Stimulated activated CD4-positive, alpha-beta T cell treated with anti-CD3 and anti-CD28 coated beads, Interleukin-12 subunit alpha, Interleukin-12 subunit beta, amount 100 ng/mL, for 48 hours (primary cell): ENCODE measurements around the gene PARD3.
"Not testable (repeated sequence)": the region's sequence is repeated elsewhere in the genome, so short reads cannot be mapped to it uniquely, and the experiment has no call there.

ENCODE experiments used
- DNase-seq, 3 donors: peaks; one replicate each; pipeline ENCODE4 v3.0.0-alpha.2; 2020; ENCODE audit warnings: low read depth in 2 of 3, low spot score in 1 of 3

Gene PARD3

GRCh38 chr10:34433241-34434076, 381.6 kb downstream of the PARD3 start:
- no peak for DNase-seq

DNA sequence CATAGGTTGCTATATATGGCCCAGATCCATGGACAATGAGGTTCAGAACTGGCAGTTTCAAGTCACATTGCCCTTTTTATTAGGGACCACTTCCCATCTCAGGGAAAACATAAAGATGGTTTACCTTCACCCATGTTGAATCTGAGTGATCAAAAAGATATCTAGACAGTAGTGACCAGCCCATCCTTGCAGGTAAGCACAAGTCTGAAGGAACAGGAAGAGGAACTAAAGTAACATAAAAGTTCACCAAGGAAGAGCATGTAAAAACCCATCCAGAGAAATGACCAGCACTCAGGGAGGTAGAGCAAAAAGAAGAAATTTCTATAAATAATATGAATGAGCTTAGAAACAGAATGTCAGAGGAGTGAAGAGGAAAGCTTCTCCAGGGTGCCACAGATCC, 382.5 kb downstream of the PARD3 start:
- no peak for DNase-seq

DNA sequence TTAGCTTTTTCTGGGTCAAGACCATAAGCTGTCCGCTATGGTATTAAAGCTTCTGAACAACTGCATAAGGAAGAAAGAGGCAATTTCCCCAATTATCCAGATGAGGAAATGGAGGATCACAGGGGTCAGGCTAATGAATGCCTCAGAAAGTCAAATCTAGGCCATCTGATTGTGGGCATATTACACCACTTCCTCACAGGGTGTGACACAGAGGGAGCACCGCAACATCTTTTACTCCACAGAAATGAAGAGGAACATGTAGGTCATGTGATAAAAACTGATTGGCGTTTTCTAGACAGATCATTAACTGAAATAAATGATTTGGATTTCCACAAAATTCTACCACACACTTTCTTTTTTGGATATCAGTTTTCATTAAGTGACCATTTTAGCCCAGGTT, 384.4 kb downstream of the PARD3 start:
- no peak for DNase-seq

GRCh38 chr10:34428501-34428900, 386.6 kb downstream of the PARD3 start:
- DNase-seq = no peak

GRCh38 chr10:34427911-34428216, 387.2 kb downstream of the PARD3 start:
- no peak for DNase-seq

GRCh38 chr10:34427158-34427910, 387.8 kb downstream of the PARD3 start:
- not testable (repeated sequence) for DNase-seq

GRCh38 chr10:34426538-34427157, 388.4 kb downstream of the PARD3 start:
- DNase-seq = not testable (repeated sequence)

DNA sequence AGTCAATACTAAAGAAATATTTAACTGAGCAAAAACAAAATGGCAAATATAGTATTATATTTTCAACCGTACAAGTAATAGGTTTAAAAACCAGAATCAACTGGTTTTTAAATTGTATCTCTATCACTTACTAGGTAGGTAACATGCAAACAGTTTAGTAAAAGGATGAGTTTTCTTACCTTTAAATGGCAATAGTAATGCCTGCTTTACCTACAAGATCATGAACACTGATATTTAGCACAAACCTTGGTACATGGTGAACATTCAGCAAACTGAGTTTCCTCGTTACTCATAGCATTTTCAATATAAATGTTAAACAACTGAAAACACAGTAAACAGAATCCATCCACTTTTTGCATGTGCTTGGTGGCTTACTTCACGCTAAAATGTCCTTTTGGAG, 389.1 kb downstream of the PARD3 start:
- DNase-seq = no peak

GRCh38 chr10:34423673-34424625, 391.1 kb downstream of the PARD3 start:
- DNase-seq = no peak

- DNase-seq = no peak
Measured at GRCh38 chr10:34420795-34421194, 394.3 kb downstream of the PARD3 start.

GRCh38 chr10:34420273-34420672, 394.8 kb downstream of the PARD3 start:
- DNase-seq = no peak

- no peak for DNase-seq
Measured at GRCh38 chr10:34415039-34415438, 400.1 kb downstream of the PARD3 start.

DNA sequence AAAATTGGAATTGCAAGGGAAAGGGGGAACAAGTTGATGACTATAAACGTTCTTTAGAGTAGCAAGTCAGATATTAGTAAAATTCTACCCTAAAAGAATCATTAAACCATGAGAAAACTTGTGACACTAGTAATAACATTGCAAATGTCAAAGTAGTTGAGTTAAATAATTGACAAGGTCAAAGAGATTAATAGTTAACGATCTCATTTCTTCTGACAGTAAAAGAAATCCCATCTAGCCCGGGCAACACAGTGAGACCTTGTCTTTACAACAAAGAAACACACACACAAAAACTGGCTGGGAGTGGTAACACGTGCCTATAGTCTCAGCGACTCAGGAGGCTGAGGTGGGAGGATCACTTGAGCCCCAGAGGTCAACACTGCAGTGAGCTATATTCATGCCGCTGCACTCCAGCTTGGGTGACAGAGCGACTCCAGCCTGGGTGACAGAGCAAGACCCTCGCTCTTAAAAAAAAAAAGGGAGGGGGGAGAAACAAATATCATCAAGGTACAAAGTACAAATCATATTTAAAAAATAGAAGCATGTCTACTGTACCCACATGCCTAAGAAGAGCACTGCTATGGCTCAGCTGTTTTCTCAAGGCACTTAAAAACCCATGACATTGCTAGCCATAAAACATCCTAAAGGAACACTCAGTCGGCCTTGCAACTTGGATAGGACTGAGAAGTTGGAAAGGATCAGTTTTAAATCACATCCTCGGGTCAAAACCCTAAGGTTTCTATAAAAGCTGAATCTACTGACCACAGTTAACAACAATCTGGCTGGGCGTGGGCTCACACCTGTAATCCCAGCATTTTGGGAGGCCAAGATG, 401.1 kb downstream of the PARD3 start:
- no peak for DNase-seq

DNA sequence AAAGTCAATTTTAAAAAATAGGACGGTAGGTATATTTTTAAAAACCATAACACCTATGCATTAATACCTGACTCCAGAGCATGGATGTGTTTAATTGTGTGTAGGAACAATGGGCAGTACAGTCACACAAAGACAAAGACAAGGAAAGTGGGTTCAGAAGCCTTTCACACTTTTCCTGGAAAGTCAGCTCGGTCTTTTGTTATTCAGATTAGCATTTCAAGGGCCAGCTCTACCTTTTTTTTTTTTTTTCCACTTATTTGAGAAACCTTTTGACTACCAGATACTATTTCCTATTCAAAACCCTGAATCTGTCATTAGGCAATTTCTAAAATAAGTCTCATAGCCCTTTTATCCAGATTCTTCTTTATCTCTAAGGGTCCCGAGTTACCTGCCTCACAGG, 401.9 kb downstream of the PARD3 start:
- DNase-seq = no peak

- DNase-seq = no peak
Measured at GRCh38 chr10:34408956-34409355, 406.1 kb downstream of the PARD3 start.

GRCh38 chr10:34408381-34408780, 406.7 kb downstream of the PARD3 start:
- no peak for DNase-seq

DNA sequence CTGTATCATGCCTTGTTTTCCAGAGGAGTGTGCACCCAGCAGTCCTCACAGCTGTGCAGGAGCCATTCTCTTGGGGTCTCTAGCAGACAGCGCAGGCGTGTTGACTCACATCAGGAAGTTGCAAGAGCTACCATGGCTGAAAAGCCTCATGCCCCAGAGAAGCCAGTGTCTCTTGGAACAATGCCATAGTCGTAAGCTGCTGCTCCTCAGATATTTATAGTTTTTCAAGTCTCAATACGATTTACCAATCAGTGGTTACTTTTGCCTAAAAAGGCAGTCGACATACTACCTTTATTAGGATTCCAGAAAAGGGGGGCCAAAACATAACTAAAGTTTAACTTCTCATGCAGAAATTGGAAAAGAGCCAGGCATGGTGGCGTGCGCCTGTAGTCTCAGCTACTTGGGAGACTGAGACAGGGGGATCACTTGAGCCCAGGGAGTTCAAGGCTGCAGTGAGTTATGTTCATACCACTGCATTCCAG, 407.7 kb downstream of the PARD3 start:
- DNase-seq = no peak

- DNase-seq = no peak
Measured at GRCh38 chr10:34406463-34407323, 408.4 kb downstream of the PARD3 start.
